GM18511 (cell line): ENCODE data around the gene OGG1.
A peak's percentile ranks its signal among the peaks of the same experiment; 100 is the strongest.

ENCODE experiments used
- ATAC-seq: cut with Tn5 transposase; IDR thresholded peaks from one replicate; pipeline ENCODE4 v1.9.1; 2021; ENCODE audit warnings: mild to moderate bottlenecking, moderate library complexity; ENCODE audit not compliant: unreplicated experiment

Gene OGG1

GRCh38 chr3:9727041-9727595, 22.6 kb upstream of the OGG1 start:
- ATAC-seq = no peak

- ATAC-seq = no peak
Observed at GRCh38 chr3:9727743-9728142, 22.0 kb upstream of the OGG1 start.

GRCh38 chr3:9729419-9729818, 20.3 kb upstream of the OGG1 start:
- no peak for ATAC-seq

- peak; percentile 54 for ATAC-seq
Observed at GRCh38 chr3:9730657-9731205, 19.0 kb upstream of the OGG1 start.

- ATAC-seq = peak; percentile 93
Observed at GRCh38 chr3:9731206-9732079, 18.3 kb upstream of the OGG1 start, which contains the start of gene BRPF1. BRPF1 (plus strand) TSS chr3:9731735; CDS start chr3:9734141, 2,406 bp downstream.

- ATAC-seq = peak; percentile 2
Observed at GRCh38 chr3:9732080-9732739, 17.5 kb upstream of the OGG1 start.

- no peak for ATAC-seq
Observed at GRCh38 chr3:9732740-9733115, 17.0 kb upstream of the OGG1 start.

- no peak for ATAC-seq
Observed at GRCh38 chr3:9736831-9737230, 12.9 kb upstream of the OGG1 start.

GRCh38 chr3:9739181-9739580, 10.6 kb upstream of the OGG1 start:
- ATAC-seq = no peak

- no peak for ATAC-seq
Observed at GRCh38 chr3:9742560-9742959, 7.2 kb upstream of the OGG1 start.

- no peak for ATAC-seq
Observed at GRCh38 chr3:9743548-9743947, 6.2 kb upstream of the OGG1 start.

- no peak for ATAC-seq
Observed at GRCh38 chr3:9744162-9744561, 5.6 kb upstream of the OGG1 start.

GRCh38 chr3:9745521-9745920, 4.2 kb upstream of the OGG1 start:
- ATAC-seq = no peak

GRCh38 chr3:9746330-9746729, 3.4 kb upstream of the OGG1 start:
- no peak for ATAC-seq

- no peak for ATAC-seq
Observed at GRCh38 chr3:9747267-9747666, 2.5 kb upstream of the OGG1 start.

- no peak for ATAC-seq
Observed at GRCh38 chr3:9748031-9748430, 1.7 kb upstream of the OGG1 start.

GRCh38 chr3:9749296-9749644, 482 bp upstream of the OGG1 start:
- ATAC-seq = no peak

GRCh38 chr3:9750556-9751411, 1.0 kb downstream of the OGG1 start:
- no peak for ATAC-seq

- ATAC-seq = no peak
Observed at GRCh38 chr3:9754678-9755077, 4.9 kb downstream of the OGG1 start.

GRCh38 chr3:9757427-9757826, 7.7 kb downstream of the OGG1 start:
- ATAC-seq = no peak
